GM12864 (cell line): ENCODE results near the gene METTL4.

Experiments
- DNase-seq: peaks from one replicate; pipeline ENCODE4 v3.0.0-alpha.2; 2011; ENCODE audit warnings: low read depth
- H3K4me3 ChIP-seq: 2 replicates; pipeline ENCODE4 v1.5.1; 2011; ENCODE audit warnings: mild to moderate bottlenecking, low read depth, low read length, control low read depth
- CTCF ChIP-seq: IDR thresholded peaks from 2 replicates; pipeline ENCODE4 v1.5.1; 2011; ENCODE audit warnings: low read depth, mild to moderate bottlenecking, moderate library complexity, low read length, control low read depth, inconsistent platforms; ENCODE audit errors: missing control alignments

METTL4 gene

DNA sequence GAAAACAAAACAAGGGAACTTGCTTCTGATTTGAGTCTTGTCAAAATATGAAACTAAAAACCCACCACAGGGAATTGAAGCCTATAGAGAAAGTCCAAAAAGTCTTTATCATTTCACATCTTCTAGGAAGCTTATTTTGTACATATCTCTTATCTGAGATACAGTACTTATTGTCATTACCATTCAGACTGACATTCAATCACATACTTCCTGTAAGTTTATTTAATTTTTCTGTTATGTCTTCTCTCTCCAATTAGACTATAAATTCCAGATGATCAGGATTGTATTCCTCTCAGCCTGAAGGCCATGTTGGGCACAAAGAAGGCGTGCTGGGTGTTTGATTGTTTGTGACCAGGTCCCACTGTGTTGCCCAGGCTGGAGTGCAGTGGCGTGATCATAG, 59.2 kb downstream of the METTL4 start:
- no peak for TF ChIP-seq CTCF
- H3K4me3 ChIP-seq, result no peak overlapping the region

GRCh38 chr18:2511451-2511850, 59.9 kb downstream of the METTL4 start:
- TF ChIP-seq CTCF, result no peak
- no peak overlapping the region for H3K4me3 ChIP-seq
- DNase-seq, result no peak

More for the DNA sequence above, 59.2 kb downstream of the METTL4 start:
- no peak for DNase-seq

DNA sequence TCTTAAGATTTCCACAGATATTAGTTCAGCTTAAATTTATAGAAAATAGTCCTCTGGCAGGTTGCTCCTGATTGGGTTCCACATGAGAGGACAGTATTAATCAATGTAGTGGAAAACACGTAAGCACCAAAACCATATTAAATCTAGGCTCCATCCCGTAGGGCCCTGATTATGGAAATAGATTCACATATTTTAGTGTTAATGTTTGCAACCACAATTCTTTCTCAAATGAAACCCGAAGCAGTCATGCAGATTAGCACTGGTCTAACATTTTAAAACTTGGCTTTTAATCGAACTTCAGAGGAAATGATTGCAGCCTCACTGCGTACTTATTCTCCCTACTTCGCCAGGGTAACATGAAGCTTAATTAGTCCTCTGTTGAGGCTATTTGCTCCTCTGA, 60.9 kb downstream of the METTL4 start:
- no peak for TF ChIP-seq CTCF
- H3K4me3 ChIP-seq, result no peak overlapping the region
- no peak for DNase-seq

GRCh38 chr18:2508678-2509077, 62.6 kb downstream of the METTL4 start:
- no peak for DNase-seq
- no peak for TF ChIP-seq CTCF
- no peak overlapping the region for H3K4me3 ChIP-seq

- H3K4me3 ChIP-seq, result no peak overlapping the region
- no peak for TF ChIP-seq CTCF
- no peak for DNase-seq
Measured at GRCh38 chr18:2508155-2508554, 63.1 kb downstream of the METTL4 start.

DNA sequence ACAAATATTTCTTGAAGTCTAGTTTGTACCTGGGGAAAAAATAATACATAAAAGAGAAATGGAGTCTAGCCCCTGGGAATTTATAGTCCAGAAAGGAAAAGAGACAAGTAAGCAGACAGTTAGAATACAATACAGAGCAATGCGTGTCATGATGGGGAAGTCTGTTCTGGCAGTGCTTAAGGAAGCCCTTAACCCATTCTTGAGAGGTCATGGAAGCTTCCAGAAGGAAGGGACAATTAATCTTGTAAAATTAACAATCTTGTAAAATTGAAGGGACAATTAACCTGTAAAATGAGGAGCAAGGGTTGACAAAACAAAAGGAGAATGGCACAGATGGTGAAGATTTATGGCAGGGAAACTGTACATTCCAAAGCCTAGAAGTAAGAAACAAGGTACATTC, 66.7 kb downstream of the METTL4 start:
- no peak for TF ChIP-seq CTCF
- DNase-seq, result no peak
- H3K4me3 ChIP-seq, result no peak overlapping the region

- TF ChIP-seq CTCF, result no peak
Measured at GRCh38 chr18:2502880-2503279, 68.4 kb downstream of the METTL4 start.

More at GRCh38 chr18:2502880-2503279, 68.4 kb downstream of the METTL4 start:
- H3K4me3 ChIP-seq, result no peak overlapping the region
- DNase-seq, result no peak
